NCI-H1694 (cell line): ENCODE measurements around the gene TAL2.

Experiments used
- DNase-seq: peaks from one replicate; lab custom pipeline; 2025; lab: John Stamatoyannopoulos, UW

The TAL2 gene

GRCh38 chr9:105710638-105711037 is 48.4 kb downstream of the TAL2 start:
- no peak for DNase-seq

GRCh38 chr9:105711867-105712266 is 49.6 kb downstream of the TAL2 start:
- no peak for DNase-seq

- DNase-seq, result no peak
Observed at GRCh38 chr9:105712297-105712696, 50.0 kb downstream of the TAL2 start.
